ENCODE measurements around the gene GPHN.
"Not testable (repeated sequence)": the region's sequence is repeated elsewhere in the genome, so short reads cannot be mapped to it uniquely, and the experiment has no call there.

The GPHN gene

GRCh38 chr14:66485910-66486421 lies 22.0 kb upstream of the GPHN start, which contains the start of gene CCDC196:
TSS of gene CCDC196 (plus strand) at chr14:66486371. CDS start at chr14:66486503, 132 bp downstream.
- Histone ChIP-seq H3K9me3 (ENCODE audit: control insufficient read depth, low read depth, low read length) (no peaks in the 10 kb centered on the region), H3K36me3 (ENCODE audit: control insufficient read depth, low read depth, low read length) (no peaks in the 10 kb centered on the region), H3K4me3 (ENCODE audit: low read length) (no peak within 1 kb of the TSS), H3K9ac (ENCODE audit: low read length) (no peak within 1 kb of the TSS), H3K27ac (ENCODE audit: low read length) (no peak within 1 kb of the TSS), H3K4me1 (ENCODE audit: control insufficient read depth, low read depth, low read length) (no peaks in the 10 kb centered on the region), H3K27me3 (ENCODE audit: control insufficient read depth, insufficient read depth, low read length) (no peaks in the 10 kb centered on the region)

- Histone ChIP-seq H3K4me3 (ENCODE audit: low read length) (no peak overlapping the region), H3K27me3 (ENCODE audit: control insufficient read depth, insufficient read depth, low read length) (no peaks in the 10 kb centered on the region), H3K36me3 (ENCODE audit: control insufficient read depth, low read depth, low read length) (no peaks in the 10 kb centered on the region), H3K9ac (ENCODE audit: low read length) (no peak overlapping the region), H3K27ac (ENCODE audit: low read length) (no peak overlapping the region), H3K4me1 (ENCODE audit: control insufficient read depth, low read depth, low read length) (no peaks in the 10 kb centered on the region), H3K9me3 (ENCODE audit: control insufficient read depth, low read depth, low read length) (no peaks in the 10 kb centered on the region)
Measured at GRCh38 chr14:66487164-66487563, 20.8 kb upstream of the GPHN start.

- Histone ChIP-seq H3K36me3 (ENCODE audit: control insufficient read depth, low read depth, low read length) (no peaks in the 10 kb centered on the region), H3K4me1 (ENCODE audit: control insufficient read depth, low read depth, low read length) (no peaks in the 10 kb centered on the region), H3K9me3 (ENCODE audit: control insufficient read depth, low read depth, low read length) (no peaks in the 10 kb centered on the region), H3K4me3 (ENCODE audit: low read length) (no peak overlapping the region), H3K27ac (ENCODE audit: low read length) (no peak overlapping the region), H3K9ac (ENCODE audit: low read length) (no peak overlapping the region), H3K27me3 (ENCODE audit: control insufficient read depth, insufficient read depth, low read length) (no peaks in the 10 kb centered on the region)
Measured at GRCh38 chr14:66490143-66491111, 17.5 kb upstream of the GPHN start.

- no peak overlapping the region for H3K9ac ChIP-seq (ENCODE audit: low read length)
- H3K4me1 ChIP-seq (ENCODE audit: control insufficient read depth, low read depth, low read length), result no peaks in the 10 kb centered on the region
Measured at GRCh38 chr14:66493750-66494149, 14.2 kb upstream of the GPHN start.

GRCh38 chr14:66495218-66496098 lies 12.5 kb upstream of the GPHN start:
- no peaks in the 10 kb centered on the region for H3K9me3 ChIP-seq (ENCODE audit: control insufficient read depth, low read depth, low read length)
- no peaks in the 10 kb centered on the region for H3K36me3 ChIP-seq (ENCODE audit: control insufficient read depth, low read depth, low read length)
- H3K27me3 ChIP-seq (ENCODE audit: control insufficient read depth, insufficient read depth, low read length), result no peaks in the 10 kb centered on the region
- no peak overlapping the region for H3K27ac ChIP-seq (ENCODE audit: low read length)
- no peak overlapping the region for H3K9ac ChIP-seq (ENCODE audit: low read length)
- no peak overlapping the region for H3K4me3 ChIP-seq (ENCODE audit: low read length)
- H3K4me1 ChIP-seq (ENCODE audit: control insufficient read depth, low read depth, low read length), result no peaks in the 10 kb centered on the region

More at GRCh38 chr14:66493750-66494149, 14.2 kb upstream of the GPHN start:
- no peak overlapping the region for H3K27ac ChIP-seq (ENCODE audit: low read length)
- no peaks in the 10 kb centered on the region for H3K27me3 ChIP-seq (ENCODE audit: control insufficient read depth, insufficient read depth, low read length)
- H3K36me3 ChIP-seq (ENCODE audit: control insufficient read depth, low read depth, low read length), result no peaks in the 10 kb centered on the region
- no peaks in the 10 kb centered on the region for H3K9me3 ChIP-seq (ENCODE audit: control insufficient read depth, low read depth, low read length)
- no peak overlapping the region for H3K4me3 ChIP-seq (ENCODE audit: low read length)

GRCh38 chr14:66496188-66496807 lies 11.6 kb upstream of the GPHN start:
- Histone ChIP-seq H3K36me3 (ENCODE audit: control insufficient read depth, low read depth, low read length) (no peaks in the 10 kb centered on the region), H3K4me3 (ENCODE audit: low read length) (no peak overlapping the region), H3K27ac (ENCODE audit: low read length) (no peak overlapping the region), H3K4me1 (ENCODE audit: control insufficient read depth, low read depth, low read length) (no peaks in the 10 kb centered on the region), H3K27me3 (ENCODE audit: control insufficient read depth, insufficient read depth, low read length) (no peaks in the 10 kb centered on the region), H3K9me3 (ENCODE audit: control insufficient read depth, low read depth, low read length) (no peaks in the 10 kb centered on the region), H3K9ac (ENCODE audit: low read length) (no peak overlapping the region)

- H3K36me3 ChIP-seq (ENCODE audit: control insufficient read depth, low read depth, low read length), result no peaks in the 10 kb centered on the region
- H3K9me3 ChIP-seq (ENCODE audit: control insufficient read depth, low read depth, low read length), result no peaks in the 10 kb centered on the region
Measured at GRCh38 chr14:66496911-66497310, 11.0 kb upstream of the GPHN start.

GRCh38 chr14:66498311-66498710 lies 9.6 kb upstream of the GPHN start:
- Histone ChIP-seq H3K27me3 (ENCODE audit: control insufficient read depth, insufficient read depth, low read length) (no peaks in the 10 kb centered on the region), H3K9me3 (ENCODE audit: control insufficient read depth, low read depth, low read length) (no peaks in the 10 kb centered on the region), H3K4me1 (ENCODE audit: control insufficient read depth, low read depth, low read length) (no peaks in the 10 kb centered on the region), H3K36me3 (ENCODE audit: control insufficient read depth, low read depth, low read length) (no peaks in the 10 kb centered on the region), H3K4me3 (ENCODE audit: low read length) (no peak overlapping the region), H3K27ac (ENCODE audit: low read length) (no peak overlapping the region), H3K9ac (ENCODE audit: low read length) (no peak overlapping the region)

More at GRCh38 chr14:66496911-66497310, 11.0 kb upstream of the GPHN start:
- no peak overlapping the region for H3K9ac ChIP-seq (ENCODE audit: low read length)
- no peak overlapping the region for H3K4me3 ChIP-seq (ENCODE audit: low read length)
- H3K4me1 ChIP-seq (ENCODE audit: control insufficient read depth, low read depth, low read length), result no peaks in the 10 kb centered on the region
- no peaks in the 10 kb centered on the region for H3K27me3 ChIP-seq (ENCODE audit: control insufficient read depth, insufficient read depth, low read length)
- no peak overlapping the region for H3K27ac ChIP-seq (ENCODE audit: low read length)

GRCh38 chr14:66501592-66501991 lies 6.4 kb upstream of the GPHN start:
- H3K9me3 ChIP-seq (ENCODE audit: control insufficient read depth, low read depth, low read length), result no peaks in the 10 kb centered on the region
- H3K27ac ChIP-seq (ENCODE audit: low read length), result no peak overlapping the region
- peaks cover 3% of the 10 kb centered on the region for H3K27me3 ChIP-seq (ENCODE audit: control insufficient read depth, insufficient read depth, low read length)
- H3K4me3 ChIP-seq (ENCODE audit: low read length), result no peak overlapping the region
- H3K4me1 ChIP-seq (ENCODE audit: control insufficient read depth, low read depth, low read length), result no peaks in the 10 kb centered on the region
- H3K9ac ChIP-seq (ENCODE audit: low read length), result no peak overlapping the region
- no peaks in the 10 kb centered on the region for H3K36me3 ChIP-seq (ENCODE audit: control insufficient read depth, low read depth, low read length)

GRCh38 chr14:66502836-66503235 lies 5.1 kb upstream of the GPHN start:
- not testable (repeated sequence) for H3K36me3 ChIP-seq (ENCODE audit: control insufficient read depth, low read depth, low read length); H3K9ac ChIP-seq (ENCODE audit: low read length); H3K27ac ChIP-seq (ENCODE audit: low read length); H3K4me1 ChIP-seq (ENCODE audit: control insufficient read depth, low read depth, low read length); H3K9me3 ChIP-seq (ENCODE audit: control insufficient read depth, low read depth, low read length); H3K27me3 ChIP-seq (ENCODE audit: control insufficient read depth, insufficient read depth, low read length); H3K4me3 ChIP-seq (ENCODE audit: low read length)

GRCh38 chr14:66503532-66503931 lies 4.4 kb upstream of the GPHN start:
- Histone ChIP-seq H3K9ac (ENCODE audit: low read length) (no peak overlapping the region), H3K9me3 (ENCODE audit: control insufficient read depth, low read depth, low read length) (no peaks in the 10 kb centered on the region), H3K27ac (ENCODE audit: low read length) (no peak overlapping the region), H3K27me3 (ENCODE audit: control insufficient read depth, insufficient read depth, low read length) (peaks cover 7% of the 10 kb centered on the region), H3K4me3 (ENCODE audit: low read length) (no peak overlapping the region), H3K36me3 (ENCODE audit: control insufficient read depth, low read depth, low read length) (no peaks in the 10 kb centered on the region), H3K4me1 (ENCODE audit: control insufficient read depth, low read depth, low read length) (peaks cover 8% of the 10 kb centered on the region)

All from iPS-18a (cell line).